Activated T-helper 17 cell treated with anti-CD3 and anti-CD28 coated beads, Interleukin-2, amount 50 U/mL, for 72 hours (primary cell): Measurements from ENCODE around the gene ESRRA. TPM values are rescaled to one million over a fixed set of nuclear protein-coding genes. Genes with fewer than 3 reads are reported as not detected.

ENCODE experiments used
- ATAC-seq: fragments of 150-1000 bp; cut with Tn5 transposase; replicated peaks from 2 replicates; pipeline ENCODE4 v1.10.0; 2021; ENCODE audit warnings: mild to moderate bottlenecking, moderate library complexity
- H3K27ac Mint-ChIP-seq: one replicate; pipeline ENCODE4 v1.8.0; 2022; ENCODE audit warnings: mixed read lengths
- H3K27me3 Mint-ChIP-seq: one replicate; pipeline ENCODE4 v1.8.0; 2022; ENCODE audit warnings: mixed read lengths
- H3K36me3 Mint-ChIP-seq: one replicate; pipeline ENCODE4 v1.8.0; 2022; ENCODE audit warnings: low read depth, mild to moderate bottlenecking, mixed read lengths
- H3K4me1 Mint-ChIP-seq: one replicate; pipeline ENCODE4 v1.8.0; 2022; ENCODE audit warnings: mixed read lengths
- H3K4me3 Mint-ChIP-seq: one replicate; pipeline ENCODE4 v1.8.0; 2022; ENCODE audit warnings: mild to moderate bottlenecking, mixed read lengths
- H3K9me3 Mint-ChIP-seq: one replicate; pipeline ENCODE4 v1.8.0; 2022; ENCODE audit warnings: mixed read lengths
- total RNA-seq, 2 donors: library from RNA; stranded (reverse); gene quantifications; one replicate each; pipeline ENCODE4 v1.2.3, GENCODE V29; 2022

Gene ESRRA
- total RNA-seq, 2 donors from 2014 or later = 31.2 to 55.7 TPM

GRCh38 chr11:64338716-64339115 lies 33.4 kb downstream of the ESRRA start:
- ATAC-seq = no peak
- Mint-ChIP-seq H3K9me3 (no peaks in the 10 kb centered on the region), H3K4me1 (peaks cover 13% of the 10 kb centered on the region), H3K27ac (peak overlapping the region; percentile 97), H3K36me3 (peaks cover 48% of the 10 kb centered on the region), H3K27me3 (no peaks in the 10 kb centered on the region), H3K4me3 (peak overlapping the region; percentile 96)

- peak overlapping the region; percentile 96 for H3K4me3 Mint-ChIP-seq
- no peaks in the 10 kb centered on the region for H3K27me3 Mint-ChIP-seq
- H3K9me3 Mint-ChIP-seq = no peaks in the 10 kb centered on the region
- peak overlapping the region; percentile 97 for H3K27ac Mint-ChIP-seq
- H3K4me1 Mint-ChIP-seq = peaks cover 13% of the 10 kb centered on the region
- peaks cover 45% of the 10 kb centered on the region for H3K36me3 Mint-ChIP-seq
- no peak for ATAC-seq
These were observed 34.0 kb downstream of the ESRRA start for GRCh38 chr11:64339286-64339685.

GRCh38 chr11:64339754-64340408 lies 34.6 kb downstream of the ESRRA start, which contains the start of gene CCDC88B:
CCDC88B (plus strand) TSS chr11:64340204; CDS start chr11:64340267, 63 bp downstream.
- Mint-ChIP-seq H3K9me3 (no peaks in the 10 kb centered on the region), H3K4me1 (peaks cover 12% of the 10 kb centered on the region), H3K27me3 (no peaks in the 10 kb centered on the region), H3K4me3 (peak within 1 kb of the TSS; percentile 96), H3K27ac (peak within 1 kb of the TSS; percentile 97), H3K36me3 (peaks cover 43% of the 10 kb centered on the region)
- peak; percentile 86 for ATAC-seq

GRCh38 chr11:64340671-64341335 lies 35.5 kb downstream of the ESRRA start:
- peak overlapping the region; percentile 97 for H3K27ac Mint-ChIP-seq
- H3K4me1 Mint-ChIP-seq = peaks cover 8% of the 10 kb centered on the region
- no peaks in the 10 kb centered on the region for H3K27me3 Mint-ChIP-seq
- peak overlapping the region; percentile 96 for H3K4me3 Mint-ChIP-seq
- no peaks in the 10 kb centered on the region for H3K9me3 Mint-ChIP-seq
- peak; percentile 47 for ATAC-seq
- H3K36me3 Mint-ChIP-seq = peaks cover 48% of the 10 kb centered on the region

GRCh38 chr11:64341429-64341828 lies 36.1 kb downstream of the ESRRA start:
- ATAC-seq = no peak
- H3K27me3 Mint-ChIP-seq = no peaks in the 10 kb centered on the region
- H3K9me3 Mint-ChIP-seq = no peaks in the 10 kb centered on the region
- H3K4me3 Mint-ChIP-seq = peak overlapping the region; percentile 96
- peaks cover 54% of the 10 kb centered on the region for H3K36me3 Mint-ChIP-seq
- peaks cover 8% of the 10 kb centered on the region for H3K4me1 Mint-ChIP-seq
- H3K27ac Mint-ChIP-seq = no peak overlapping the region

- Mint-ChIP-seq H3K9me3 (no peaks in the 10 kb centered on the region), H3K36me3 (peaks cover 61% of the 10 kb centered on the region), H3K27me3 (no peaks in the 10 kb centered on the region), H3K4me1 (peaks cover 8% of the 10 kb centered on the region), H3K4me3 (peak overlapping the region; percentile 96), H3K27ac (no peak overlapping the region)
- ATAC-seq = peak; percentile 63
These were observed 36.8 kb downstream of the ESRRA start for GRCh38 chr11:64341851-64342791.

- H3K9me3 Mint-ChIP-seq = no peaks in the 10 kb centered on the region
- peak overlapping the region; percentile 96 for H3K4me3 Mint-ChIP-seq
- no peak for ATAC-seq
- H3K36me3 Mint-ChIP-seq = peaks cover 62% of the 10 kb centered on the region
- no peak overlapping the region for H3K27ac Mint-ChIP-seq
- peaks cover 8% of the 10 kb centered on the region for H3K4me1 Mint-ChIP-seq
- no peaks in the 10 kb centered on the region for H3K27me3 Mint-ChIP-seq
These were observed 37.8 kb downstream of the ESRRA start for GRCh38 chr11:64342869-64343745.

- H3K27ac Mint-ChIP-seq = no peak overlapping the region
- peaks cover 61% of the 10 kb centered on the region for H3K36me3 Mint-ChIP-seq
- H3K4me3 Mint-ChIP-seq = no peak overlapping the region
- ATAC-seq = no peak
- H3K27me3 Mint-ChIP-seq = no peaks in the 10 kb centered on the region
- peaks cover 8% of the 10 kb centered on the region for H3K4me1 Mint-ChIP-seq
- H3K9me3 Mint-ChIP-seq = no peaks in the 10 kb centered on the region
These were observed 38.6 kb downstream of the ESRRA start for GRCh38 chr11:64343767-64344559.

- no peaks in the 10 kb centered on the region for H3K9me3 Mint-ChIP-seq
- peaks cover 59% of the 10 kb centered on the region for H3K36me3 Mint-ChIP-seq
- no peak overlapping the region for H3K4me3 Mint-ChIP-seq
- H3K27me3 Mint-ChIP-seq = no peaks in the 10 kb centered on the region
- no peak overlapping the region for H3K27ac Mint-ChIP-seq
- ATAC-seq = no peak
- H3K4me1 Mint-ChIP-seq = no peaks in the 10 kb centered on the region
These were observed 39.5 kb downstream of the ESRRA start for GRCh38 chr11:64344787-64345186.

- Mint-ChIP-seq H3K4me1 (no peaks in the 10 kb centered on the region), H3K36me3 (peaks cover 47% of the 10 kb centered on the region), H3K27ac (peak overlapping the region; percentile 33), H3K4me3 (no peak overlapping the region), H3K9me3 (no peaks in the 10 kb centered on the region), H3K27me3 (no peaks in the 10 kb centered on the region)
- no peak for ATAC-seq
These were observed 42.0 kb downstream of the ESRRA start for GRCh38 chr11:64347193-64347867.

- H3K4me1 Mint-ChIP-seq = no peaks in the 10 kb centered on the region
- H3K27me3 Mint-ChIP-seq = no peaks in the 10 kb centered on the region
- H3K27ac Mint-ChIP-seq = no peak overlapping the region
- H3K36me3 Mint-ChIP-seq = peaks cover 47% of the 10 kb centered on the region
- no peak overlapping the region for H3K4me3 Mint-ChIP-seq
- no peaks in the 10 kb centered on the region for H3K9me3 Mint-ChIP-seq
- no peak for ATAC-seq
These were observed 43.2 kb downstream of the ESRRA start for GRCh38 chr11:64348383-64349024.

GRCh38 chr11:64349025-64349387 lies 43.7 kb downstream of the ESRRA start:
- Mint-ChIP-seq H3K4me3 (no peak overlapping the region), H3K4me1 (no peaks in the 10 kb centered on the region), H3K27ac (no peak overlapping the region), H3K36me3 (peaks cover 47% of the 10 kb centered on the region), H3K27me3 (no peaks in the 10 kb centered on the region), H3K9me3 (no peaks in the 10 kb centered on the region)
- ATAC-seq = no peak
